ENCODE results near the gene INAFM1.
"Not testable (repeated sequence)": the region's sequence is repeated elsewhere in the genome, so short reads cannot be mapped to it uniquely, and the experiment has no call there.

Gene INAFM1

GRCh38 chr19:47253970-47254369, 20.7 kb upstream of the INAFM1 start:
- Mint-ChIP-seq H3K27ac (no peak overlapping the region), H3K27me3 (no peaks in the 10 kb centered on the region), H3K36me3 (peaks cover 7 to 10% of the 10 kb centered on the region in 2 donors), H3K4me3 (no peak overlapping the region), H3K9me3 (no peaks in the 10 kb centered on the region), H3K4me1 (peaks cover 15 to 27% of the 10 kb centered on the region in 2 donors)
- DNase-seq (no peak), ATAC-seq (replicated peaks) (no peak)

GRCh38 chr19:47255879-47256692, 18.6 kb upstream of the INAFM1 start, which contains the start of gene CCDC9:
CCDC9 (plus strand) TSS chr19:47256525; CDS start chr19:47258401, 1,876 bp downstream.
- H3K36me3 Mint-ChIP-seq = peaks cover 24 to 28% of the 10 kb centered on the region in 2 donors
- peak; percentile 97 for DNase-seq
- peak within 1 kb of the TSS; percentile 89 to 95 for H3K4me3 Mint-ChIP-seq
- no peaks in the 10 kb centered on the region for H3K27me3 Mint-ChIP-seq
- peak; percentile 78 to 80 for ATAC-seq (replicated peaks)
- H3K27ac Mint-ChIP-seq = peak within 1 kb of the TSS; percentile 92
- H3K9me3 Mint-ChIP-seq = no peaks in the 10 kb centered on the region
- H3K4me1 Mint-ChIP-seq = peaks cover 24 to 39% of the 10 kb centered on the region in 2 donors

GRCh38 chr19:47256693-47257410, 17.8 kb upstream of the INAFM1 start:
- peak overlapping the region; percentile 89 to 95 for H3K4me3 Mint-ChIP-seq
- H3K4me1 Mint-ChIP-seq = peaks cover 24 to 39% of the 10 kb centered on the region in 2 donors
- H3K36me3 Mint-ChIP-seq = peaks cover 26 to 30% of the 10 kb centered on the region in 2 donors
- H3K27me3 Mint-ChIP-seq = no peaks in the 10 kb centered on the region
- H3K9me3 Mint-ChIP-seq = no peaks in the 10 kb centered on the region
- peak; percentile 88 to 90 for ATAC-seq (replicated peaks)
- peak overlapping the region; percentile 92 for H3K27ac Mint-ChIP-seq
- DNase-seq = peak; percentile 99

GRCh38 chr19:47257411-47258169, 17.1 kb upstream of the INAFM1 start:
- DNase-seq = peak; percentile 48
- Mint-ChIP-seq H3K36me3 (peaks cover 31 to 35% of the 10 kb centered on the region in 2 donors), H3K27me3 (no peaks in the 10 kb centered on the region), H3K27ac (peak overlapping the region; percentile 92), H3K4me3 (peak overlapping the region; percentile 89 to 95), H3K9me3 (no peaks in the 10 kb centered on the region), H3K4me1 (peaks cover 27 to 47% of the 10 kb centered on the region in 2 donors)
- ATAC-seq (replicated peaks) = peak in 1 of 2 donors; percentile 16

- no peaks in the 10 kb centered on the region for H3K9me3 Mint-ChIP-seq
- H3K36me3 Mint-ChIP-seq = peaks cover 32 to 41% of the 10 kb centered on the region in 2 donors
- no peak for DNase-seq
- no peak for ATAC-seq (replicated peaks)
- H3K4me3 Mint-ChIP-seq = peak overlapping the region in 1 of 2 donors; percentile 18
- peaks cover 29 to 50% of the 10 kb centered on the region in 2 donors for H3K4me1 Mint-ChIP-seq
- no peaks in the 10 kb centered on the region for H3K27me3 Mint-ChIP-seq
- no peak overlapping the region for H3K27ac Mint-ChIP-seq
Measured at GRCh38 chr19:47258434-47258833, 16.3 kb upstream of the INAFM1 start.

- Mint-ChIP-seq H3K27ac (peak overlapping the region; percentile 68), H3K36me3 (peaks cover 34 to 41% of the 10 kb centered on the region in 2 donors), H3K9me3 (no peaks in the 10 kb centered on the region), H3K27me3 (no peaks in the 10 kb centered on the region), H3K4me3 (peak overlapping the region in 1 of 2 donors; percentile 18), H3K4me1 (peaks cover 29 to 50% of the 10 kb centered on the region in 2 donors)
- DNase-seq (no peak), ATAC-seq (replicated peaks) (no peak)
Measured at GRCh38 chr19:47258895-47259555, 15.7 kb upstream of the INAFM1 start.

- H3K27ac Mint-ChIP-seq = no peak overlapping the region
Measured at GRCh38 chr19:47260476-47260875, 14.2 kb upstream of the INAFM1 start.

GRCh38 chr19:47261946-47262793, 12.5 kb upstream of the INAFM1 start:
- H3K4me3 Mint-ChIP-seq = peak overlapping the region in 1 of 2 donors; percentile 6
- ATAC-seq (replicated peaks) (peak; percentile 92 to 95), DNase-seq (peak; percentile 62)
- H3K36me3 Mint-ChIP-seq = peaks cover 55 to 63% of the 10 kb centered on the region in 2 donors
- peak overlapping the region; percentile 82 for H3K27ac Mint-ChIP-seq
- not testable (repeated sequence) for H3K9me3 Mint-ChIP-seq, H3K27me3 Mint-ChIP-seq
- peaks cover 28 to 40% of the 10 kb centered on the region in 2 donors for H3K4me1 Mint-ChIP-seq

More at GRCh38 chr19:47260476-47260875, 14.2 kb upstream of the INAFM1 start:
- ATAC-seq (replicated peaks) (no peak), DNase-seq (no peak)
- Mint-ChIP-seq H3K4me1 (peaks cover 29 to 50% of the 10 kb centered on the region in 2 donors), H3K4me3 (no peak overlapping the region), H3K9me3 (no peaks in the 10 kb centered on the region), H3K27me3 (no peaks in the 10 kb centered on the region), H3K36me3 (peaks cover 43 to 50% of the 10 kb centered on the region in 2 donors)

GRCh38 chr19:47264629-47265028, 10.1 kb upstream of the INAFM1 start:
- DNase-seq (no peak), ATAC-seq (replicated peaks) (no peak)
- Mint-ChIP-seq H3K27ac (no peak overlapping the region), H3K4me3 (no peak overlapping the region), H3K4me1 (peaks cover 10 to 17% of the 10 kb centered on the region in 2 donors), H3K27me3 (no peaks in the 10 kb centered on the region), H3K9me3 (no peaks in the 10 kb centered on the region), H3K36me3 (peaks cover 44 to 59% of the 10 kb centered on the region in 2 donors)

- Mint-ChIP-seq H3K27me3 (no peaks in the 10 kb centered on the region), H3K4me3 (no peak overlapping the region), H3K4me1 (peaks cover 9 to 14% of the 10 kb centered on the region in 2 donors), H3K27ac (no peak overlapping the region), H3K9me3 (no peaks in the 10 kb centered on the region), H3K36me3 (peaks cover 42 to 63% of the 10 kb centered on the region in 2 donors)
- no peak for ATAC-seq (replicated peaks)
- no peak for DNase-seq
Measured at GRCh38 chr19:47266401-47266941, 8.2 kb upstream of the INAFM1 start.

- Mint-ChIP-seq H3K4me3 (no peak overlapping the region), H3K4me1 (peaks cover 13 to 18% of the 10 kb centered on the region in 2 donors), H3K36me3 (peaks cover 44 to 69% of the 10 kb centered on the region in 2 donors), H3K27me3 (no peaks in the 10 kb centered on the region), H3K27ac (no peak overlapping the region), H3K9me3 (no peaks in the 10 kb centered on the region)
- DNase-seq (no peak), ATAC-seq (replicated peaks) (no peak)
Measured at GRCh38 chr19:47267350-47267759, 7.3 kb upstream of the INAFM1 start.

- Mint-ChIP-seq H3K27me3 (no peaks in the 10 kb centered on the region), H3K4me3 (no peak overlapping the region), H3K9me3 (no peaks in the 10 kb centered on the region), H3K36me3 (peaks cover 41 to 63% of the 10 kb centered on the region in 2 donors), H3K27ac (peak overlapping the region; percentile 20), H3K4me1 (peaks cover 18 to 19% of the 10 kb centered on the region in 2 donors)
- ATAC-seq (replicated peaks) = no peak
- no peak for DNase-seq
Measured at GRCh38 chr19:47268028-47268427, 6.7 kb upstream of the INAFM1 start.
